Measurements from ENCODE around the gene RPTOR.

Gene RPTOR

DNA sequence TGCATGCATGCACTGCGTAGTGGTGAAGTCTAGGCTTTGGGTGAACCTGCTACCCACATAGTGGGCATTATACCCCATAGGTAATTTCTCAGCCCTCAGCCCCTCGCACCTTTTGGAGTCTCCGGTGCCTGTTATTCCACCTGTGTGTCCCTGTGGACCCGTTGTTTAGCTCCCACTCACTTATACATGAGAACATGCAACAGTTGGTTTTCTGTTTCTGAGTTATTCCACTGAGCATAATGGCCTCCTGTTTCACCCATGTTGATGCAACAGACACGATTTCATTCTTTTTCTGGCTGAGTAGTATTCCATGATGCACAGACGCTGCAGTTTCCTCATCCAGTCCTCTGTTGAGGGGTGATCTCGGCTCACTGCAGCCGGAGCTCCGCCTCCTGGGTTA lies 305.5 kb downstream of the RPTOR start:
- no peak for DNase-seq (ENCODE audit: low spot score)

DNA sequence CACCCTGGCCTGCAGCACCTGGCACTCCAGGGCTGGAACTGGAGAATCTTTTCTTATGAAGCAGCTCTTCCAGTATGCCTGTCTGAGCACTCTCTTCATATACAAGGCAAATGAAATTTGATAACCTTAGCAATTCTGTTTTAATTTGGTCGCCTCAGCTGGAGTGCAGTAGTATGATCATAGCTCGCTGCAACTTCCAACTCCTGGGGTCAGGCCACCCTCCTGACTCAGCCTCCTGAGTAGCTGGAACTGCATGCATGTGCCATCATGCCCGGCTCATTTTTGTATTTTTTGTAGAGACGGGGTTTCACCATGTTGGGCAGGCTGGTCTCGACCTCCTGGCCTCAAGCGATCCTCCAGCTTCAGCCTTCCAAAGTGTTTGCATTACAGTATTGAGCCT lies 306.2 kb downstream of the RPTOR start:
- no peak for DNase-seq (ENCODE audit: low spot score)

DNA sequence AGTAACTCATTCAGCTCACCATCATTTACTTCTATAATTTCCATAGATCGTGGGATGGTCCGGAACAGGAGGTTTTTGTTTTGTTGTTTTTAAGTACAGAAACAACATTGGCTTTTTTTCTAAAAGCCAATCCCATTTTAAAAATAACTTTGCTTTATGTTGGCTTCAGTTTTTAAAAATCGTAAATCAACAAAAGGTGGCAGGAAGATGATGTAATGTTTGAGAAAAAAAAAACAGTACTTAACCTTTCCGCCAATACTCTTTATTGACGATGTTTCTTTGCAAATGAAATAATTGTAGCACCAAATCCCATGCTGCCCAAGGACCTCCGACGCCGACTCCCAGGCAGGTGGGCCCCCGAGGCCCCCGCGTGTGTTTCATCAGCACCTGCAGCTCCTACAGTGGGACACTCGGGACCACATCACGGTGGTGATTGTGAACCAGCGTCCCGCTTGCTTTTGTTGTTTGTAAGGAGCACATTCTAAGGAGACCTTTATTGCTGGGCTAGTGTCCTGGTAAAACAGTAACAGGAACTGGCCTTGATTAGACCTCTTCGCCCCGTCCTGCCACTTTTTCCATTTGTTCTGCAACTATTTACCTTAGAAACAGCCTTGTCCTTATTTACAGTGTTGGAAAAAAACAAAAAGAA lies 306.8 kb downstream of the RPTOR start:
- DNase-seq (ENCODE audit: low spot score), result no peak

DNA sequence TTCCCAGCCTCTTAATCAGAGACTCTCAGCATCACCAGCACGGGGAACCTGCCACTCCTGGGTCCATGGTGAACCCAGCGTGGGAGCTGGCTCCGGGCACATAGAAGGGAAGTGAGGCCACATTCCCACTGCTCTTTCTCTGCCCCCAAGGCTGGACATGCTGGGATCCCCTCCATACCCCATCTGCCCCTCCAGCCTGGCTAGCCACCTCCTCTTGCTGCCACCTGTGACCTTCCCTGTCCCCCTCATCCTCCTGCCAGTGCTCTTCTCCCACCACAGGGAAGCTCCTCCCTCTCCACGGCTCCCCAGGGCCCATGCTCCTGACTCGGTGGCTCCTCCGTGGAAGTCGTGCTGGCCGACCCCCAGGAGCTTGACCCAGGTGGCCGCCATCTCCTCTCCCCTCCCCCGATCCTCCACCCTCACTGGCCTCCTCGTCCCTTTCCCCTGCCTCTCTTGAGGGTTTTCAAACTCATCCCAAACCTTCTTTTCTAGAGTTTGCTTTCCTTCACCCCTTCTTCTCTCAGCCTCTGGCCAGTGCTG lies 307.9 kb downstream of the RPTOR start:
- DNase-seq (ENCODE audit: low spot score), result no peak

DNA sequence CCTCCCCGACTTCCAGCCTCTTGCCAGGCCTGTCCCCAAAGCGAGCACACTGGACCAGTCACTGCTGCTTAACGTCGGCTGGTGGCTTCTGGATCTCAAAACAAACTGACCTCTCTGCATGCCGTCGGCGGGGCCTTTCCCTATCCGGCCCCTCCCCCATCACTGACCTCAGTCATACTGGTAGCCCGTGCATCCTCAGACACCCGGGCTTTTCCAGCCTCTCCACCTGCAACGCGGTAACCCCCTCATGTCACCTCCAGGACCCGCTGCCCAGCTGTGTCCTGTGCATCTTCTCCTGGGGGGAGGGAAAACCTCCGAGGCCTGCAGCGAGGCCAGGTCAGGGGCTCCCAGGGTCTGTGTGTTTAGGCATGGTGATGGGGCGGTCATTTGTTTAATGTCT lies 308.4 kb downstream of the RPTOR start:
- no peak for DNase-seq (ENCODE audit: low spot score)

DNA sequence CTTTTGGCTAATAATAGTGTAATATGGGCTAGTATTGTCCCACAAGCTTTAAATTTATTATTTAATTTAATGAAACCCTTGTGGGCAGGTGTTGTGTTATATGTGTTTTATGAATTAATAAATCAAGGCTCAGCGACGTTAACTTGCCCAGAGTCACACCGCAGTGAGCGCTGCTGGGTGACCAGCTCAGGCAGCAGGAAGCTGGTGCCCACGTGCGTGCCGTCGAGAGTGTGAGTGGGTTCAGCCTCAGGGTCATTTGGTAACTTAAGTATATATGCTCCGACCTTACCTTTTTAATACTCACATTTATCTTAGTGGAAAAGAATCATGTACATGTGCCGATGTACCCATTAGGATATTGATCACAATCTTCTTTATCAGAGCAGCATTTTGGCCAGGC lies 309.6 kb downstream of the RPTOR start:
- no peak for DNase-seq (ENCODE audit: low spot score)

DNA sequence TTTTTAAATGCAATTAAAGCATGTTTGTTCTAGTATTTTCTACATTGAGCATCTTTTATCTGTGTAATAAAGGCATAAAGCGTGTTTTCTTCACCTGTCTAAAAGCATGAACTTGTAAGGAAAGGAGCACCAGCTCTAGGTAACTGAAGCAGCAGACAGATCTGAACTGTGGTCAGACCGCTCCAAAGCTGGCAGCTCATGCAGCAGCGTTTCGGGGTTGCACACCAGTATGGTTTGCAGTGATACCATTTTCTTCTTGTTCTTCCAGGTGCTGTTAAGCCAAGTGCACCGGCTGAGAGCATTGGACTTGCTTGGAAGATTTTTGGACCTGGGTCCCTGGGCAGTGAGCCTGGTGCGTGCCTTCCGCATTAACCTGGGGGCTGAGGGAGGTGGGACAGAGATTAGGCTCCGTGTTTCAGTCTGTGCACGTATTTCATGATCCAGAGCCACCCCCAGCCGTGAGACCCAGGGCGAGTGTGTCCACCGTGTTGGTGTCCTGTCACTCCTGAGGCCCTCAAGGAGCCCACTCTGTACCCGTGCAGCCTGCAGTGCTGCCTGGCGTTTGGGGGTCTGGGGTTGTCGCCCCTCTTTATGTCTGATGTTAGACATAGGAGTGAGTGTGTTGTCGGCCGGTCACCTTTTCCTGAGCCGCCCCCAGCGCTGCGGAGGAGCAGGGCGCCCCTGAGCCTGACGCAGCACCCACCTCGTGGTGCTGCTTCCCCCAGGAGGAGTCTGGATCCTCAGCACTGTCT lies 310.7 kb downstream of the RPTOR start:
- DNase-seq (ENCODE audit: low spot score), result no peak

DNA sequence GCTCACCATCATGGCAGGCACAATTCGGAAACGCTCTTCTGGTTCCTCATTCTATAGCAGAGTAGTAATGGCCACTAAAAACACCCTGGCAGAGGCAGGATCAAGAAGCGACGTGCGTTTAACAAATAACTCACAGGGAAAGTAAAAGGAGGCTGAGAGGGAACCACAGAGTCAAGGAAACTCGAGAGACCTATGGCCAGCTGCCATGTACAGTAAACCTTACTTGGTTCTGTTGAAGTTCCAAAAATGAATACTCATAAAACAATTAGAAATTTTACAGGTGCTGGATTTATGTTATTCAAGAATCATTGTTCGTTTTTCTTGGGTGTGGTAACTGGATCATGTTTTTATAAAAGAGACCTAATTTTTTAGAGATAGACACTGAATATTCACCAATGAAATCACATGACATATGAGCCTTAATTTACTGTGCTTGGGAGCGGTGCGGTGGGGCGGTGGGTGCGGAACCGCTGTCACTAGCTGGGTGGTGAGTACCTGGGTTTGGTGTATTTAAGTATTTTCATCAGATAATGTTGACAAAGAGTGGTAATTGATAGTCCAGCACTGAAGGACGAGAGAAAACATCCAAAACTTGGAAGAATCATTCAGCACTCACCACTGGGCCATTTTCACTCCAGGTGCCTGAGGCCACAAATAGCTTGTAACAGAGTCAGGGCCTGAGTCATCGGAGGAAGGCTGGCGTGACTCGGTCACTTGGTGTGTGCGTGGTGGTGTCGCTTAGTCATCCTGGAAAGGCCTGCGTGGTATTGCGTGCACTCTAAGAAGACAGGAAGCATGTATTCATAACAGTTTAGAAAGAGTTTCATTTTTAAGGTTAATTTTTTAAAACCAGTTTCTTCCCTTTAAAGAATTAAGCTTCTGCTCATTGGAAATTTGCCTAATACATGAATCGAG lies 311.6 kb downstream of the RPTOR start:
- DNase-seq (ENCODE audit: low spot score), result no peak

DNA sequence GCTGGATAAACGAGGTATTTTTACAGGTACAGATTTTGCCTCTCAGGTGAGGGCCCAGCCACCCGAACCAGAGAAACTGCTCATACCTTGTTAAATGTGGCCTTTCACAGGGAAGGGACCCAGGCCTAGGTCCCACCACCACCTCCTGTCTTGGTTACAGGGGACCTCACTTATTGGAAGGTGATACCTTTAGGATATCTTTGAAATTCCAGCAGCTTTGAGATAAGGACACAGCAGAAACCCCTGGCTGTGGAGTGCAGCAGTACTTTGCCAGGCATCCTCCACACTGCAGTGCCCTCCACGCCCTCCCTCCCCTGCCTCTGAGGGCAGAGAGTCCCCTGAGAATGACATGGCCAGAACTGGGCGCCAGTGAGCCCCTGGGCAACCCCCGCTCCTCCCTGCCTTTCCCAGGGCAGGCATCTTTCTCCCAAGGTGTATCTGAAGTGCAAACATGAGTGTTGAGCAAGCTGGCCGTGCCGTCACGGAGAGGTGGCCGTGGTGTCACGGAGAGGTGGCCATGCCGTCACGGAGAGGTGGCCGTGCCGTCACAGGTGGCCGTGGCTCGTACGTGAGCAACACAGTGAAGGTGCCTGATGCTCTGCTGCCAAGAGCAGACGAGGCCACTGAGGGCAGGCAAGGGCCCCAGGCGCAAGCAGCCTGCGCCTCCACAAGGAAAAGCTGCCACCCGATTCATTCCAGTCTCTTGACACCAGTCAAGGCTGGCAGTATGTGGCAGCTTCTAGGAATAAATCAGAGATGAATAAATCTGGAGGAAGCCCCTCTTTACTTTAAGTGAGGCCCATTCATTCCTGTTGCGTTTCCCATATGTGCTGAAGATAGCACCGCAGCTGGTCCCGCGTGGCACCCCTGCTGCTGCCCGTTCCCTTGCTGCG lies 312.5 kb downstream of the RPTOR start:
- no peak for DNase-seq (ENCODE audit: low spot score)

DNA sequence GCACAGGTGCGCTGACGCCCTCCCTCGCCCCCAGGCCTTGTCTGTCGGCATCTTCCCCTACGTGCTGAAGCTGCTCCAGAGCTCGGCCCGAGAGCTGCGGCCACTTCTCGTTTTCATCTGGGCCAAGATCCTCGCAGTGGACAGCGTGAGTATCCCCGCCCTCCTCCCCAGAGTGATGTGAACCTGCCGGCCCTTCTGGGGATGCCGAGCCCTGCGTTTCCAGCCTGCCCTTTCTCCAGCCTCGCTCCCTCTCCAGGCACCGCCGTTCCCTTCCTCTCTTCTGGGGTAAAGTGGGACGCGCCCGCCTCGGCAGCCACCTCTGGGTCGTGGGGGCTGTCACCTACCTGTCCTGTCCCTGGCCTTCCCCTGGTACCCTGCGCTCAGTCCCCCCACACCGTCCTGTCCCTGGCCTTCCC lies 313.1 kb downstream of the RPTOR start:
- no peak for DNase-seq (ENCODE audit: low spot score)

DNA sequence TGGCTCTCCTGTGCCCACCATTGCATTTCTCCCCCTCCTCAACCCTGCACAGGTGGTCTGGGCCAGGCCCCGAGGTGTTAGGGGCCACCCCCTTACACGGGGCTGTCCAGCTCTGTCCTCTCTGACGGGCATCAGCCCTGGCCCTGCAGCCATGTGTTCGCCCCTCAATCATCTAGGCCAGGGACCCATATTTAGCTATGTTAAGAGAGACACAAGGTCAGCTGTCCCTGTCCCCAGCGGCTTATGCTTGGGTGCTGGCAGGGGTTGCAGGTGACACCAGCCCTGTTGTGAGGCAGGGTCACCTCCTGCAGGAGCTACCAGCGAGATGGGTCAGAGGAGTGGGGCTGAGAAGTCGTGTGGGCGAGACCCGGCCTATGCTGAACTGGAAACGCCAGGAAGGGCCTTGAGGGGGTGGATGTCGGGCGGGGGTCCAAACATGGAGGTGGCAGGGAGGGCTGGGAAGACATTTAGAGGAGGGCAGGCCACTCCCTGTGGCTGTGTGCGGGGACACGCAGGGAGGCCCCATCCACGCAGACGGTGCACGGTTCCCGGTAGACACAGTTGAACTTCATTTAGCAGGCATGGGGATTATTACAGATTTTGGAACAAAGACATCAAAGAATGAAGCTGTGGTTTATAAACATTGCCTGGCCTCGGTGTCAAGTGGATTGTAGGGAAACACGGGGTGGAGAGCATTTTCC lies 313.8 kb downstream of the RPTOR start:
- DNase-seq (ENCODE audit: low spot score), result no peak

DNA sequence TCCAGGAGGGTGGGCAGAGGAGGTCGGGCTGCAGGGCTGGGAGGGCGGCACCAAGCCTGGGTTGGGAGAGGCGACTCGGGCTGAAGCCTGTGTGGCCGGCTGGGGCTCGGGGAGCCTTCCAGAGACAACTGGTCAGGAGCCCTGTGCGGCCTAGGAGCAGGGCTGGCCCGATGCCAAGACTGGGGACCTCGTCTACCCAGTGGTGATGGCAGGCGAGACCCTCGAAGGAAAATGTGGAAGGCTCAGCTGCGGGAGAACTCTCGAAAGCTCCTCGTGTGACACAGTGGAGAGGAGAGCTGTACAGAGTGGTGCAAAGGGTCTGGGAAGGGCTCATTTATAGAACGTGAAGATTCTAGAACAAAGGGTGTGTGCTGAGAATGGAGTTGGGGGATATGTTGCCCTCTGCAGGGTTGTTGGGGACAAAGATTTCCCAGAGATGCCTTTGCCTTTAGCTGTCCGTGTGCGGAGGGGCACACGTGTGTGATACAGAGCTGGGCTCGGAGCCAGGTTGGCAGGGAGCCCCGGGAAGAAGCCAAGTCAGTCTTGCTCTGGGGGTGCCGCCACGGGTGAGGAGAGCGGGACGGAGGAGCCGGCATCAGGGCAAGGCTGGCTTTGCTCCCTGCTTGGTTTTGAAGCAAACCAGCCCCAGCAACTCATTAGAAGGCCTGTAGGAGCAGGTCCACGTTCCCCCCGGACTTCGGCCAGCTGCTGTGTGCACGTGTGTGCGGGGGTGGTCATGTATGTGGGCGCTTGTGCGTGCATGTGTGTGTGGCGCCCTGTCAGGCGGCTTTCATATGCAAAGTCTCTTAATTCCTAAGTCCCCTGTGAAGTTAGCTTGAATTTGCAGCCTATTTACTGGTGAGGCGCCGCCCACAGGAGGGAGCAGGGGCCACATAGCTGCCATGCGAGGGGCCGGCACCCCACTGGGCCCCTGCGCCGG lies 314.6 kb downstream of the RPTOR start:
- no peak for DNase-seq (ENCODE audit: low spot score)

DNA sequence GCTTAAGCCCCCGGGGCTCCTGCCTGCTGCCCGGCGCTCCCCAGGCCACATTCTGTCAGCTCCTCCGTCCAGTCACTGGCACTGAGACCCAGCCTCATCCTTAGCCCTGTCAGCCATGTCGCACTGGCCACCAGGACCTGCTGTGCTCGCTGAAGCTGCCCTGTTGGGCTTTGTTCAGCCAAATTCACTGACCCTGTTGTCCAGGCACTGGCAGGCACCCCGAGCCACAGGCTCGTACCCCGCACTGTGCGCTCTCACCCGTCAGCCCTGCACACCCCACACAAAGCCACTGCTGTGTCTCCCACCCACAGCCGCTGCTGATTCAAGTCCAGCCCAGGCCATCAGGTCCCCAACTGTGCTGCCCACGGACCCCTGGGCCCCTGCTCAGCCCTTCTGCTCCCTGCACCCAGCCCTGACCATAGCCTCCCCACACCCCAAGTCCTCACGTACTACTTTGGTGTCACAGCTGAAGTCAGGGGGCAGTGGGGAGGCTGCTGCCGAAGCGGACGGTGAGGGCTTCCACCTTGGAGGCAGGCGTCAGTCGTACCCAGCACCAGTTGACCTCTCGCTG lies 315.5 kb downstream of the RPTOR start:
- DNase-seq (ENCODE audit: low spot score), result no peak

DNA sequence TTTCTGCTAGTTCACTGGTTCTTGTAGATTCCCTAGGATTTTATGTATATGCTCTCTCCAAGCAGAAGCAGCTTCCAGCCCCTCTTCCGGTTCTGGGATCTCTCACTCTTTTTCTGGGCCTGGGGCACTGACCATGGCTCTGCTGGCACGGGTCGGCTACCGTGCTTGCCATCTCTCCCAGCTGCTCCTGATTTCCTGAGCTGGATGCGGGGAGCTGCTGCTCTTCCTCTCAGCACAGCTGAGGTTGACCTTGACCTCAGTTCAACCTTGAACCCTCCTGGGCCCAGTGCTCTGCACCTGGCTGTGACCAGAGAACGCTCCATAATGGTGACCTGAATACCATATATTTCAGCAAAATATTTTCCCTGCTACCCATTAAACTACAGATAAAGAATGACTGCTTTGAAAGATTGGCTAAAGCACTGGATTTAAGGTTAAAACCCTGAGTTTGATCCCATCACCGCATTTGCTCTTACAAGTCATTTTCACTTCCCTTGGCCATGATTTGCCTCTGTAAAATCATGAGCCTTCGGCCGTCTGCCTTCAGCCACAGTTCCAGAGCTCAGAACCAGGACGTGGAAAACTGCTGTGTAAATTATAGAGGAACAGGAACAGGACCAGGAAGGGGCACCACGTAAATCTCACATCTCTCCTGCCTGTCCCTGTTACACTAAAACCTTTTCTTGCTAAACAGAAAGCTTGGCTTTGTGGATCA lies 316.2 kb downstream of the RPTOR start:
- no peak for DNase-seq (ENCODE audit: low spot score)

DNA sequence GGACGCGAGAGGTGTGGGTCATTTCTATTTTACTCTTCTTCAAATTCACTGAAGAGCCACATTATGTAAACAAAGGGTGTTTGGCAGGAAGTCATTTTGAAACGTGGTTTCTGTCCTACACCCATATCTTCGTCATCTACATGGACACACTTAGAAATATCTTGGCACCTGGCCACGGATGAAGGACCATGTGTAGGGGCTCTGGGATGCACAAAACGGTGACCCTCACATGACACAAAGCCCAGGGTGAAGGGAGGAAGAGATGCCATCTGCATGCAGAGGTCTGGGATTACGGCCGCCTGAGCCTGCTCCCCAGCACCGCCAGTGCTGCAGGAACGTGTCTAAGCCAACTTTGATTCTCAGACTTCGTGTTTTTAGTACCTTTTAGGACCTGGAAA lies 316.8 kb downstream of the RPTOR start:
- DNase-seq (ENCODE audit: low spot score), result no peak

DNA sequence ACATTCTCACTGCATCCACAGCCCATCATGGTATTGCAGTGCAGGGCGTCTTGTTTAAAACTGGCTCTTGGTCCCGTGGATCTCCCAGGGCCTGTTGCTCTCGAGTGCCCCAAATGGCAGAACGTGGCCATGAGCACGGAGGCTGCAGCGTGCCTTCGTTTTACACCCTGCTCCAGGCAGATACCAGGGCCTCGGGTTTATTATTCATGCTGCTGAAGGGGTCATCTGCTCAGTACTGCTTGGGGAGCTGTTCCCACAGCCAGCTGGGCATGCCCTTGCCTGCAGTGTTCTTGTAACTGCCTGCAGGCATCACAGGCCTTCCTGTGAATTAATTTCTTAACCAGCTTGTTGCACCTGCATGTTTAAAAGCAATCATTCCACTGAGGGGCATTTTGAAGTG lies 317.3 kb downstream of the RPTOR start:
- DNase-seq (ENCODE audit: low spot score), result no peak

DNA sequence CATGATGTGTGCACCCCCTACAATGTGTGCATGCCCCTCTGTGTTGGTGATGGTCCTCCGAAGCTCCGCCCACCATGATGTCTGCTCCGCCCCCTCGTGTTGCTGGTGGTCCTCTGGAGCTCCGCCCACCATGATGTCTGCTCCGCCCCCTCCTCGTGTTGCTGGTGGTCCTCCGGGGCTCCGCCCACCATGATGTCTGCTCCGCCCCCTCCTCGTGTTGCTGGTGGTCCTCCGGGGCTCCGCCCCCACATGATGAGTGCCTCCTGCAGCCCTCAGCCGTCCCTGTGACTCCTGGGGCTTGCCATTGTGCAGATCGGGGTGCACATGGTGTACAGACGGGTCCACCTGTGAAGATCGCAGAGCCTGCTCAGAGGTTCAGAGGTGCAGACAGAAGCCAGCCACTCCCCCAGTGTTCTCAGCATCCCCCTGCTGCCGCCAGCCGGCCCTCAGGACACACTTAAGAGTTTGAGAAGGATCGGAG lies 317.9 kb downstream of the RPTOR start:
- no peak for DNase-seq (ENCODE audit: low spot score)

DNA sequence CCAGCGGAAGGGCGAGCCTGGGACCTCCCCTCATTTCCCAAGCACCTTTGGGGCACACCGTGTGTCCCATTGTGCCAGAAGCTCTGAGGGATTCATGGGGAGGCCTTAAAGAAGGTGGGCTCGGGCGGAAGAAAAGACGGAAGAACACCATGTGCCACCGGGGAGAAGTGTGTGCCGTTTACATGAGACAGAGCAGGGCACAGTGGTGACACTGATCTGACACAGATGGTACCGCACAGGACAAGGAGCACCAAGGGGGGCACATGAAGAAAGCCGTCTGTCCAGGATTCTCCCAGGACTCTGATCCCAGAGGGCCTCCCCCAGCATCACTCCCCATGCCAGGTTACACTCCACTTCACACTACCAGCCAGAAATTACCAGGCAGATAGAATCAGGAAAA lies 318.3 kb downstream of the RPTOR start:
- DNase-seq (ENCODE audit: low spot score), result no peak

DNA sequence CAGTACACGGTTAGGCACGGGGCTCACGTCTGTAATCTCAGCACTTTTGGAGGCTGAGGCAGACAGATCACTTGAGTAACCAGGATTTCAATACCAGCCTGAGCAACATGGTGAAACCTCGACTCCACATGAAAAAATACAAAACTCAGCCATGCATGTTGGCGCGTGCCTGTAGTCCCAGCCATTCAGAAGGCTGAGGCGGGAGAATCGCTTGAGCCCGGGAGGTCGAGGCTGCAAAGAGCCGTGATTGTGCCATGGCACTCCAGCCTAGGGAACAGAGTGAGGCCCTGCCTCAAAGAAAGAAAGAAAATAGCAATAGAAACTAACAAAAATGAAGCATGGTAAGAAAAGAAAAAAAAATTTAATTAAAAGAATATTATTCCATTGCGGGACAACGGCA lies 319.0 kb downstream of the RPTOR start:
- DNase-seq (ENCODE audit: low spot score), result no peak
